SH-SY5Y (cell line): Measurements from ENCODE around the gene OGN.

Experiments used
- GATA2 ChIP-seq: IDR thresholded peaks from 2 replicates; pipeline ENCODE4 v1.6.1; 2011; ENCODE audit warnings: mild to moderate bottlenecking, low read depth, low read length
- GATA3 ChIP-seq: IDR thresholded peaks from 2 replicates; pipeline ENCODE4 v1.6.1; 2011; ENCODE audit warnings: low read depth, mild to moderate bottlenecking, low read length, moderate library complexity

DNA sequence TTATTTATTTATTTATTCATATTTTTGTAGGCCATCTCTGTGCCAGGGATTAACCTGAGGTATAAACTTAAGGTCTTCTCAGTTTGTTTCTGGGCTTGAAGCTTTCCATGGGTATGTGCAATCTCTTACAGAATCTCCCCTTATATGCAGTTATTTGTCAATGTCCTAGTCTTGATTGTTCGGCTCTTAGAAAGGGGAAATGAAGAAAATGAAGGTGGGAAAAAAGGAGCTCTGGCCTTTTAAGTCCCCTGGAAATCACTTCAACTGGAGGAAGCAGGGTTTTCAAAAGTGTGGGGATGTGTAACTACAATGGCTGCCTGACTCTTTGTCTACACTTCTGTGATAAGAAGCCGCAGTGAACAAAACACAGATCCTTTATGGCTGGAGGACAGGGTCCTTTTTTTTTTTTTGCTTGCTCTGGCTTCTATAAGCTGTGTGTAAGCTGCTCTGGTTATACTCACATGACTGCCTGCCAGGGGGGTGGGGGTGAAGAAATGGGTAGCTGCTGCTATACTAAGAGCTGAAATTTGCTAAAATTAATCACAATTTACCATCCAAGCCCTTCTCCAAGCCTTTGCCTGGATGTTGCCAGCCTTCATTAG lies 44.9 kb downstream of the OGN start:
- TF ChIP-seq GATA3 (peak; percentile 77), GATA2 (peak; percentile 72)
